Measurements from ENCODE around the gene CAB39. TPM values are rescaled to one million over a fixed set of nuclear protein-coding genes. Genes with fewer than 3 reads are reported as not detected.

CAB39 gene
- total and polyA plus RNA-seq, 2 experiments from 2014 or later: 18.7 to 67.5 TPM

DNA sequence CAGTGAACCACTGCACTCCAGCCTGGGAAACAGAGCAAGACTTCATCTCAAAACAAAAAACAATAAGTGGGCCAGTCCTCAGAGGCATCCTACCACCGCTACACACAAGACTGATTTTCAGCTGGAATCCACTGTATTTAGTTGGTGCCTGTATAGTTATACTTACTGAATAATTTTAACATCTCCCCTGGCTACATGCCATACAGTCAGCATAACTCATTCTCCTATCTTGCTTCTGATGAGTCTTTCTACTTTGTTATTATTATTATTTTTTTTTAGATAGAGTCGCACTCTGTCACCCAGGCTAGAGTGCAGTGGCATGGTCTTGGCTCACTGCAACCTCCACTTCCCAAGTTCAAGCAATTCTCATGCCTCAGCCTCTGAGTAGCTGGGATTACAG lies 19.9 kb upstream of the CAB39 start:
- no peaks in the 10 kb centered on the region for H3K36me3 ChIP-seq (ENCODE audit: insufficient read depth)
- TF ChIP-seq POLR2AphosphoS5 (IDR thresholded peaks at IDR 0.05; ENCODE audit: low read depth): no peak
- TF ChIP-seq EZH2 (IDR thresholded peaks at IDR 0.05; ENCODE audit: low read depth, unreplicated experiment): no peak
- no peak for TF ChIP-seq NANOG (IDR thresholded peaks at IDR 0.05; ENCODE audit: borderline replicate concordance)
- no peak for TF ChIP-seq ZNF114 (CRISPR knock-in tag; IDR thresholded peaks at IDR 0.05)
- TF ChIP-seq, protein P1, sequence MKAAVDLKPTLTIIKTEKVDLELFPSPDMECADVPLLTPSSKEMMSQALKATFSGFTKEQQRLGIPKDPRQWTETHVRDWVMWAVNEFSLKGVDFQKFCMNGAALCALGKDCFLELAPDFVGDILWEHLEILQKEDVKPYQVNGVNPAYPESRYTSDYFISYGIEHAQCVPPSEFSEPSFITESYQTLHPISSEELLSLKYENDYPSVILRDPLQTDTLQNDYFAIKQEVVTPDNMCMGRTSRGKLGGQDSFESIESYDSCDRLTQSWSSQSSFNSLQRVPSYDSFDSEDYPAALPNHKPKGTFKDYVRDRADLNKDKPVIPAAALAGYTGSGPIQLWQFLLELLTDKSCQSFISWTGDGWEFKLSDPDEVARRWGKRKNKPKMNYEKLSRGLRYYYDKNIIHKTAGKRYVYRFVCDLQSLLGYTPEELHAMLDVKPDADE (IDR thresholded peaks at IDR 0.05): no peak
- TF ChIP-seq STAT1 (IDR thresholded peaks at IDR 0.05; ENCODE audit: unreplicated experiment): no peak
- TF ChIP-seq, protein P2, sequence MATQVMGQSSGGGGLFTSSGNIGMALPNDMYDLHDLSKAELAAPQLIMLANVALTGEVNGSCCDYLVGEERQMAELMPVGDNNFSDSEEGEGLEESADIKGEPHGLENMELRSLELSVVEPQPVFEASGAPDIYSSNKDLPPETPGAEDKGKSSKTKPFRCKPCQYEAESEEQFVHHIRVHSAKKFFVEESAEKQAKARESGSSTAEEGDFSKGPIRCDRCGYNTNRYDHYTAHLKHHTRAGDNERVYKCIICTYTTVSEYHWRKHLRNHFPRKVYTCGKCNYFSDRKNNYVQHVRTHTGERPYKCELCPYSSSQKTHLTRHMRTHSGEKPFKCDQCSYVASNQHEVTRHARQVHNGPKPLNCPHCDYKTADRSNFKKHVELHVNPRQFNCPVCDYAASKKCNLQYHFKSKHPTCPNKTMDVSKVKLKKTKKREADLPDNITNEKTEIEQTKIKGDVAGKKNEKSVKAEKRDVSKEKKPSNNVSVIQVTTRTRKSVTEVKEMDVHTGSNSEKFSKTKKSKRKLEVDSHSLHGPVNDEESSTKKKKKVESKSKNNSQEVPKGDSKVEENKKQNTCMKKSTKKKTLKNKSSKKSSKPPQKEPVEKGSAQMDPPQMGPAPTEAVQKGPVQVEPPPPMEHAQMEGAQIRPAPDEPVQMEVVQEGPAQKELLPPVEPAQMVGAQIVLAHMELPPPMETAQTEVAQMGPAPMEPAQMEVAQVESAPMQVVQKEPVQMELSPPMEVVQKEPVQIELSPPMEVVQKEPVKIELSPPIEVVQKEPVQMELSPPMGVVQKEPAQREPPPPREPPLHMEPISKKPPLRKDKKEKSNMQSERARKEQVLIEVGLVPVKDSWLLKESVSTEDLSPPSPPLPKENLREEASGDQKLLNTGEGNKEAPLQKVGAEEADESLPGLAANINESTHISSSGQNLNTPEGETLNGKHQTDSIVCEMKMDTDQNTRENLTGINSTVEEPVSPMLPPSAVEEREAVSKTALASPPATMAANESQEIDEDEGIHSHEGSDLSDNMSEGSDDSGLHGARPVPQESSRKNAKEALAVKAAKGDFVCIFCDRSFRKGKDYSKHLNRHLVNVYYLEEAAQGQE (IDR thresholded peaks at IDR 0.05; ENCODE audit: unreplicated experiment): no peak
- no peak for TF ChIP-seq ZNF331 (CRISPR knock-in tag; IDR thresholded peaks at IDR 0.05; ENCODE audit: low read depth)
- TF ChIP-seq CREB1 (CRISPR knock-in tag; IDR thresholded peaks at IDR 0.05; ENCODE audit: low read depth): no peak
- TF ChIP-seq JUNB (IDR thresholded peaks at IDR 0.05; ENCODE audit: unreplicated experiment): no peak
- no peak for TF ChIP-seq EZH2phosphoT487 (IDR thresholded peaks at IDR 0.05; ENCODE audit: unreplicated experiment)
- H3K27me3 ChIP-seq (ENCODE audit: insufficient read depth): no peaks in the 10 kb centered on the region
- H2AFZ ChIP-seq: no peak overlapping the region
- H3K4me2 ChIP-seq: no peak overlapping the region
- no peak overlapping the region for H3K4me3 Mint-ChIP-seq
- ATAC-seq (no peak), DNase-seq (ENCODE audit: low spot score) (no peak)
- H3F3A ChIP-seq (replicated peaks; ENCODE audit: low read depth): no peaks in the 10 kb centered on the region
- no peaks in the 10 kb centered on the region for H3K9me3 Mint-ChIP-seq
- H3K27ac Mint-ChIP-seq: no peak overlapping the region
- no peaks in the 10 kb centered on the region for H3K4me1 ChIP-seq (ENCODE audit: insufficient read depth)
- H3K9me2 ChIP-seq (ENCODE audit: insufficient read depth): peaks cover 4% of the 10 kb centered on the region; the same call in 1 of the 2 replicates
- peaks cover 2% of the 10 kb centered on the region for H3K27me3 Mint-ChIP-seq (ENCODE audit: insufficient read depth, low read depth, poor library complexity)
- H4K20me1 ChIP-seq (replicated peaks; ENCODE audit: insufficient read depth): no peaks in the 10 kb centered on the region
- no peaks in the 10 kb centered on the region for H3K36me3 Mint-ChIP-seq (ENCODE audit: low read depth)
- H3K4me3 ChIP-seq: no peak overlapping the region
- no peaks in the 10 kb centered on the region for H3K79me2 ChIP-seq (replicated peaks; ENCODE audit: insufficient read depth)
- peaks cover 9% of the 10 kb centered on the region; the same call in 2 of the 3 replicates for H3K4me1 Mint-ChIP-seq
- H3K27ac ChIP-seq (ENCODE audit: low read depth): no peak overlapping the region

DNA sequence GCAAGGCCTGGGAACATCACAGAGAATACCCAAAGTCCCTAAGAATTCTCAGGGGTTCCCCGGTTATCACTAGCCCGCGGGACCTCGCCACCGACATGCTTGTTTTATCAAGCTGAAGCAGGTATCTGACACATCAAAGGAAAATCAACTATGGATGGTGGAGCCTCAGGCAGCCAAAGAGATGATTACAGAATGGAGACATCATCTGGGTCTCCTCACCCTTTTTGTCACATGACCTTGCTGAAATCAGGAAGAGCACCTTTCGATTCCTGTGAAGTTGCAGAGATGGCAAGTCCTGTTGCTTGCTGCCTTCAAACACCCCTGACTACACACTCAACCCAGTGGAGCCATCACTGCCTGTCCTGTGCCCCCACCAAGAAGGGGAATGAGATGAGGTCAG lies 19.2 kb upstream of the CAB39 start:
- H3K4me1 Mint-ChIP-seq: peaks cover 8% of the 10 kb centered on the region; the same call in 2 of the 3 replicates
- H3K36me3 ChIP-seq (ENCODE audit: insufficient read depth): no peaks in the 10 kb centered on the region
- no peak for ATAC-seq
- no peaks in the 10 kb centered on the region for H3K79me2 ChIP-seq (replicated peaks; ENCODE audit: insufficient read depth)
- H3K4me3 ChIP-seq: no peak overlapping the region
- no peak overlapping the region for H3K27ac Mint-ChIP-seq
- H3K4me1 ChIP-seq (ENCODE audit: insufficient read depth): no peaks in the 10 kb centered on the region
- no peak overlapping the region for H3K4me2 ChIP-seq
- H3K27me3 ChIP-seq (ENCODE audit: insufficient read depth): no peaks in the 10 kb centered on the region
- no peaks in the 10 kb centered on the region for H3K9me3 Mint-ChIP-seq
- H3K4me3 Mint-ChIP-seq: no peak overlapping the region
- no peaks in the 10 kb centered on the region for H3F3A ChIP-seq (replicated peaks; ENCODE audit: low read depth)
- TF ChIP-seq, protein P2 (IDR thresholded peaks at IDR 0.05; ENCODE audit: unreplicated experiment): no peak
- peaks cover 4% of the 10 kb centered on the region; the same call in 1 of the 2 replicates for H3K9me2 ChIP-seq (ENCODE audit: insufficient read depth)
- H4K20me1 ChIP-seq (replicated peaks; ENCODE audit: insufficient read depth): no peaks in the 10 kb centered on the region
- H3K27me3 Mint-ChIP-seq (ENCODE audit: insufficient read depth, low read depth, poor library complexity): peaks cover 2% of the 10 kb centered on the region
- DNase-seq (ENCODE audit: low spot score): no peak
- no peak overlapping the region for H3K27ac ChIP-seq (ENCODE audit: low read depth)
- no peak overlapping the region for H2AFZ ChIP-seq
- no peaks in the 10 kb centered on the region for H3K36me3 Mint-ChIP-seq (ENCODE audit: low read depth)
